Measurements from ENCODE around the gene DLGAP1. TPM values are rescaled to one million over a fixed set of nuclear protein-coding genes. Genes with fewer than 3 reads are reported as not detected.

Gene DLGAP1
- total RNA-seq, 4 donors from 2014 or later = 2.0 to 4.7 (median 2.1) TPM; not detected in 1

GRCh38 chr18:3691705-3692104 lies 763.4 kb downstream of the DLGAP1 start:
- DNase-seq (ENCODE audit: low spot score in 2 of 2) = no peak
- 89% methylated on average over 3 of the region's 3 CpGs for WGBS
- Histone ChIP-seq H3K36me3 (no peaks in the 10 kb centered on the region), H3K27me3 (no peaks in the 10 kb centered on the region), H3K27ac (no peak overlapping the region), H3K9me3 (no peaks in the 10 kb centered on the region), H3K4me3 (no peak overlapping the region), H3K4me1 (no peaks in the 10 kb centered on the region)
- TF ChIP-seq POLR2AphosphoS5 (IDR thresholded peaks at IDR 0.05) = no peak
- no peak for TF ChIP-seq POLR2A (IDR thresholded peaks at IDR 0.05)
- TF ChIP-seq CTCF (IDR thresholded peaks at IDR 0.05) = no peak
- TF ChIP-seq EP300 (IDR thresholded peaks at IDR 0.05) = no peak

- H3K9me3 ChIP-seq = no peaks in the 10 kb centered on the region
- WGBS = 83% methylated on average over 1 of the region's 1 CpG
- no peaks in the 10 kb centered on the region for H3K27me3 ChIP-seq
- DNase-seq (ENCODE audit: low spot score in 2 of 2) = no peak
- H3K27ac ChIP-seq = no peak overlapping the region
- no peaks in the 10 kb centered on the region for H3K4me1 ChIP-seq
- no peak overlapping the region for H3K4me3 ChIP-seq
- no peaks in the 10 kb centered on the region for H3K36me3 ChIP-seq
- TF ChIP-seq POLR2AphosphoS5 (IDR thresholded peaks at IDR 0.05) = no peak
- no peak for TF ChIP-seq CTCF (IDR thresholded peaks at IDR 0.05)
- no peak for TF ChIP-seq EP300 (IDR thresholded peaks at IDR 0.05)
- no peak for TF ChIP-seq POLR2A (IDR thresholded peaks at IDR 0.05)
These were observed 764.4 kb downstream of the DLGAP1 start for GRCh38 chr18:3690764-3691066.

- no peak overlapping the region for H3K27ac ChIP-seq
These were observed 764.9 kb downstream of the DLGAP1 start for GRCh38 chr18:3689986-3690763.

GRCh38 chr18:3689091-3689490 lies 766.0 kb downstream of the DLGAP1 start:
- no peak for TF ChIP-seq POLR2AphosphoS5 (IDR thresholded peaks at IDR 0.05)
- TF ChIP-seq CTCF (IDR thresholded peaks at IDR 0.05) = no peak
- TF ChIP-seq POLR2A (IDR thresholded peaks at IDR 0.05) = no peak
- TF ChIP-seq EP300 (IDR thresholded peaks at IDR 0.05) = no peak
- Histone ChIP-seq H3K36me3 (no peaks in the 10 kb centered on the region), H3K4me3 (no peak overlapping the region), H3K9me3 (no peaks in the 10 kb centered on the region), H3K27me3 (no peaks in the 10 kb centered on the region), H3K27ac (no peak overlapping the region), H3K4me1 (no peaks in the 10 kb centered on the region)
- 54% methylated on average over 3 of the region's 3 CpGs for WGBS
- no peak for DNase-seq (ENCODE audit: low spot score in 2 of 2)

More at GRCh38 chr18:3689986-3690763, 764.9 kb downstream of the DLGAP1 start:
- WGBS = 74% methylated on average over 9 of the region's 9 CpGs
- H3K27me3 ChIP-seq = no peaks in the 10 kb centered on the region
- H3K9me3 ChIP-seq = no peaks in the 10 kb centered on the region
- no peak overlapping the region for H3K4me3 ChIP-seq
- TF ChIP-seq EP300 (IDR thresholded peaks at IDR 0.05) = no peak
- no peak for TF ChIP-seq POLR2AphosphoS5 (IDR thresholded peaks at IDR 0.05)
- no peak for TF ChIP-seq POLR2A (IDR thresholded peaks at IDR 0.05)
- no peak for TF ChIP-seq CTCF (IDR thresholded peaks at IDR 0.05)
- H3K4me1 ChIP-seq = no peaks in the 10 kb centered on the region
- H3K36me3 ChIP-seq = no peaks in the 10 kb centered on the region
- no peak for DNase-seq (ENCODE audit: low spot score in 2 of 2)

- H3K4me3 ChIP-seq = no peak overlapping the region
- DNase-seq (ENCODE audit: low spot score in 2 of 2) = no peak
- no peaks in the 10 kb centered on the region for H3K9me3 ChIP-seq
- no peaks in the 10 kb centered on the region for H3K4me1 ChIP-seq
- H3K27ac ChIP-seq = no peak overlapping the region
- H3K36me3 ChIP-seq = no peaks in the 10 kb centered on the region
- H3K27me3 ChIP-seq = no peaks in the 10 kb centered on the region
- TF ChIP-seq POLR2AphosphoS5 (IDR thresholded peaks at IDR 0.05) (no peak), EP300 (IDR thresholded peaks at IDR 0.05) (no peak), CTCF (IDR thresholded peaks at IDR 0.05) (no peak), POLR2A (IDR thresholded peaks at IDR 0.05) (no peak)
- WGBS = 40% methylated on average over 5 of the region's 5 CpGs
These were observed 766.4 kb downstream of the DLGAP1 start for GRCh38 chr18:3688690-3689089.
